ENCODE data around the gene HDGFL3.
"Not testable (repeated sequence)": the region's sequence is repeated elsewhere in the genome, so short reads cannot be mapped to it uniquely, and the experiment has no call there.

The HDGFL3 gene

GRCh38 chr15:83207660-83208366 lies at the start of gene HDGFL3:
Gene HDGFL3 (minus strand): TSS chr15:83207823. CDS start chr15:83207414, 409 bp downstream.
- DNase-seq, result peak in 1 of 2 donors; percentile 26

DNA sequence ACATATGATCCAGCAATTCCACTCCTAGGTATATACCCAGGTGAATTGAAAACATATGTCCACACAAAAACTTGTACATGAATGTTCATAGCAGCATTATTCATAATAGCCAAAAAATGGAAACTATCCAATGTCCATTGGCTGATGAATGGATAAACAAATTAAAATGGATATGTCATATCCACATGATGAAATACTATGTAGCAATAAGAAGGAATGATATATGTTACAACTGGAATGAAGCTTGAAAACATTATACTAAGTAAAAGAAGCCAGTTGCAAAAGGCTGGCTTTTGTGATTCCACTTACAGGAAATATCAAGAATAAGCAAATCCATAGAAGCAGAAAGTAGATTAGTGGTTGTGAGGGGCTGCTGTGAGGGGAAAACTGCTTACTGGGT lies 43.2 kb upstream of the HDGFL3 start:
- DNase-seq, result no peak

DNA sequence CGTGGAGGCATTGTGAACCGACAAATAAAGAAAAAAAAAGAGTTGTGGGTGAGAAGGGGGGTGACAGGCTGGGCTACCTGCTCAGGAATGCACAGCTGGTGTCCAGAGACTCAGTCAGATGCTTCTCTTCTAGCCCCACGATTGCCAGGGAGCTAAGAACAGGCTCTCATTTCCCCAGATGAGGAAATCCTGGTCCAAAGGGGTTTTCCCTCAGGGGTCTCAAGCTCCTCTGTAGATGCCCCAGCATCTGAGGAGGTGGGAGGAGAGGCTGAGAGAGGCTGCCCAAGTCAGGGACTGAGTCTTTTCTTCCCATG lies 41.4 kb upstream of the HDGFL3 start:
- DNase-seq, result no peak

DNA sequence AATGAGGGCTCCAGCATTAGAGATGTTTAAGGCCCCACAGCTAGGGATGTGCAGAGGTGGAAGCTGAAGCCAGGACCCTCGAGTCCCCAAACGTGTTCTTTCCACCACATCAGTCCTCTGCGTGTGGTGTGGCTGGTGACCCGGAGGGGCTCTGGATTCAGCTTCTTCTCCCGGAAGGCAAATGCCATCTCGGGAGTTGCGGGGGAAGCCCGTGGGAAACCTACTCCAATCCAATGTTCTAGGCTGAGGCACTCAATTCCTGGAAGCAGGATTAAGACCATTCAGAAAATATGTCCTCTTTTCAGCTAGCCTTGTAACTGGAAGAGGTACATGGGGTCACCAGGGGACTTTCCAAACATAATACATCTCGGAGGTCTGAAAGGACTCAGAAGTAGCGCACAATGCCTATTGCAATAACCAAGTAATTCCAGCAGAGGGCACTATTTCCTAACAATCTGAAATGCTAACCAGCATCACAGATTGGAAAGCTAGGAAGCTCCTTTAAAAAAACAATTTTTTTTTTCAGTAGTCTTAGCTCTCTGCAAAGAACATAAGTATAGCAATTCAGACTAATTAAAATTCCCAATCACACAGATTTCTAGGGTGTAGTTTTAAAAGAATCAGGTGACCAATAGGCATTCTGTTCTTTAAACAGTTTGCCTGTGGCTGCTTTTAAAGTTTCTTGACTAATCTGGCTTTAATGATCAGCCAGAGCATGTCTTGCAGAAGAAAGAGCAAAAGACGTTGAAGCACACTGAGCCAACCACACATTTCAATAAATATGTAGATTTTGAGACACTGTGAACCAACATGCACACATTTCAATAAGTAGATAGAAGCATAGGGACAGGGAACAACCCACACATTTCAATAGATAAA lies 40.8 kb upstream of the HDGFL3 start:
- DNase-seq, result peak in 1 of 2 donors; percentile 47

DNA sequence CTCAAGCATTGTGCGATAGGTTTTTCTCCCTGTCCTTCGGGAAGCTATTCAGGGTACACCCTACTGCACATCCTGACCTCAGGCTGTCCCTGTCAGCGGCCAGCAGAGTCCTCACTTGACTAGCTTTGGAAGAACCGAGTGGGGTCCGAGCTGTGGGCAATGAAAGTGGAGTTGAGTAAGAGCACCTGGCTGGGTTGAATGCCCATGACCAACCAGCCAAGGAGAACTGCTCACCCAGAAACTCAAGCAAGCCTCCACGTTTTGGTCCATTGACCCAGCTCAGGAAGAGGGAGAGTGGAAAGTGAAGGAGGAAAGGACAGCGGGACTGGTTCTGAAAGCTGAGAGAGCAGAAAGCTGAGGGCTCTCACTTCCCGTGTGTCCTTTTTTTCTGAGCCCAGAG lies 36.0 kb upstream of the HDGFL3 start:
- DNase-seq, result no peak

- DNase-seq, result no peak
These were observed 22.6 kb upstream of the HDGFL3 start for GRCh38 chr15:83230242-83230641.

DNA sequence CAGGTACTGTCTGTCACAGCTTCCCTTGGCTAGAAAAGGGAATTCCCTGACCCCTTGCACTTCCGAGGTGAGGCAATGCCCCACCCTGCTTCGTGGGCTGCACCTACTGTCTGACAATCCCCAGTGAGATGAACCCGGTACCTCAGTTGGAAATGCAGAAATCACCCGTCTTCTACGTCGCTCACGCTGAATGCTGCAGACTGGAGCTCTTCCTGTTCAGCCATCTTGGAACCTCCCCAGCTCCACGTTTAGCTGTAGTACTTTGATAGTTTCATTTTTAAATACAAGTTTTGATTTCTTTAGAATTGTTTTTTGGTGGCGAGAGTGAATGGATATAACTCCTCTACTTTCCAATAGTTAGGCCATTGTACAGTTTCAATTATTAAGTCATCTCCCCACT lies 17.8 kb upstream of the HDGFL3 start:
- no peak for DNase-seq

GRCh38 chr15:83221781-83222180 lies 14.2 kb upstream of the HDGFL3 start:
- DNase-seq, result not testable (repeated sequence)

DNA sequence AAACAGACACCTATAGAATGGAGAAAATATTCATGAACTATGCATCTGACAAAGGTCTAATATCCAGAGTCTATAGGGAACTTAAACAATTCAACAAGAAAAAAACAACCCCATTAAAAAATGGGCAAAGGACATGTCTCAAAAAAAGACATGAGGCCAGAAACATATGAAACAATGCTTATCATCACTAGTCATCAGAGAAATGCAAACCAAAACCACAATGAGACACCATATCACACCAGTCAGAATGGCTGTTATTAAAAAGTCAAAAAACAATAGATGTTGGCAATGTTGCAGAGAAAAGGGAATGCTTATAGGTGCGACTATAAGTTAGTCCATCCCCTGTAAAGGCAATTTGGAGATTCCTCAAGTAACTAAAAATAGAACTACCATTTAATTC lies 11.4 kb upstream of the HDGFL3 start:
- no peak for DNase-seq

DNA sequence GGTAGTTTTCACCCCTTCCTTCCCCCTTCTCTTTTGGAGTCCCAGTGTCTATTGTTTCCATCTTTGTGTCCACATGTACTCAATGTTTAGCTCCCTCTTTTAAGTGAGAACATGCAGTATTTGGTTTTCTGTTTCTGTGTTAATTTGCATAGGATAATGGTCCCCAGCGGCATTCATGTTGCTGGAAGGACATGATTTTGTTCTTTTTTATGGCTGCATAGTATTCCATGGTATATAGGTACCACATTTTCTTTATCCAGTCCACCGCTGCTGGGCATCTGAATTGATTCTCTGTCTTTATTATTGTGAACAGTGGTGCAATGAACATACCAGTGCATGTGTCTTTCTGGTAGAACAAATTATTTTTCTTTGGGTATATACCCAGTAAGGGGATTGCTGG lies 7.7 kb upstream of the HDGFL3 start:
- no peak for DNase-seq

DNA sequence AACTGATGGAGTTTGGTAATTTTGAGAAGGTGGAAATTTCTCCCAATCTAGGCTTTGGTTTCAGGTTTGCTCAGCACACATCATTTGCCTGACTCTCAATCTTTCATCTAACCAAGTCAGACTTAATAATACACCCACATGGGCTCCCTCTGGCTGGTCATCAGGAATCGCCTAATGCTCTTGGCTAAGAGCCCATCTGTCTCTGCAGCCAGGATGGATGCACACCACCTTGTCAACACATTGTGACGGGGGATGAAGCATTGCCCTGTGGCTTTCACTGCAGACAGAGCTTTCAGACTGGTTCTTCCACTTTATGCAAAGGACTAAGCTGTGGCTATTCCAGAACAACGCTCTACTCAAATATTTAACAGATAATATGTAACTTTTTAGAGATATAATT lies 3.0 kb upstream of the HDGFL3 start:
- DNase-seq, result no peak

GRCh38 chr15:83209333-83209732 lies 1.7 kb upstream of the HDGFL3 start:
- DNase-seq, result no peak

- no peak for DNase-seq
These were observed 691 bp upstream of the HDGFL3 start for GRCh38 chr15:83208367-83208661.

GRCh38 chr15:83207009-83207659 lies 489 bp downstream of the HDGFL3 start:
- peak in 1 of 2 donors; percentile 4 for DNase-seq

GRCh38 chr15:83206526-83207008 lies 1.1 kb downstream of the HDGFL3 start:
- no peak for DNase-seq

DNA sequence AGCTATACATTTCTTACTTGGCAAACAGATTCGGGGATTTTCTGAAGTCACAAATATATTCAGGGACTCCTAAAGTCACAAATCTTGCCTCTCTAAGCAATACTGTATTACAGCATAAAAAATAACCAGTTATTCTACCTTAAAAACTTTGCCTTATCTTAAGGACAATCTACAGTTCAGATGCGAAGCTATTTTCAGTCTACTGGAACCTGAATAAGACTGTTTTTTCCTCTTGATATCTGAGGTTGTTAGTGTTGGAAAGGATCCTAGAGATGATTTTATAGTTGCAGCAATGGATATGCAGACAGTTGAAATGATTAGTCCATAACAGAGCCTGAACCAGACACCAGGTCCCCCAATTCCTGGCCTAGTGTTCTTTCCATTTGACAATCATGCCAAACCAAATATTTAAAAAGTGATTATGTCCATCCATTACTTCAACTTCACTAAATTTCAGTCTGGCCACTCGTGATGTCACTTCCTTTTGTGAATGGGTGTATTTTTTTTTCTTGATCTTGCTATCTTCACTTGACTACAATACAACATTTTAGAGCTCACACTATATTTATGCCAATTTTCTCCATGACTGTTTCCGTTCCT lies 1.8 kb downstream of the HDGFL3 start:
- DNase-seq, result no peak

DNA sequence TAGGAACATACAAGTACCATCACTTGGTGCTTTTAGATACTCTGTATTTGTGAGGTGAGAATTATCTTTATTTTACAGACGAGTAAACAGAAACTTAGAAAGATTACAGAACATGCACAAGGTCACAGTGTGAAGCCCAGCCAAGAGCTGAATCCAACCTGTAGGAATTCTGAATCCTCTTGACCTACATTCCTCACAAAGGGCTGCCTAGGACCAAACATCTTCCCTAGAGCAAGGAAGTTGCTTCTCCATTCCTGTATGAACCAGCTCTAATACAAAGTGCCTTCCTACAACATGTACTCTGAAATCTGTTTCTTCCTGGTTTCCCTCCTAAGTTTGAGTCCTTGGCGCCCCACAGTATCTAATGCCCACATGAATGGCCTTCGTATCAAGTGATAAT lies 2.9 kb downstream of the HDGFL3 start:
- no peak for DNase-seq

DNA sequence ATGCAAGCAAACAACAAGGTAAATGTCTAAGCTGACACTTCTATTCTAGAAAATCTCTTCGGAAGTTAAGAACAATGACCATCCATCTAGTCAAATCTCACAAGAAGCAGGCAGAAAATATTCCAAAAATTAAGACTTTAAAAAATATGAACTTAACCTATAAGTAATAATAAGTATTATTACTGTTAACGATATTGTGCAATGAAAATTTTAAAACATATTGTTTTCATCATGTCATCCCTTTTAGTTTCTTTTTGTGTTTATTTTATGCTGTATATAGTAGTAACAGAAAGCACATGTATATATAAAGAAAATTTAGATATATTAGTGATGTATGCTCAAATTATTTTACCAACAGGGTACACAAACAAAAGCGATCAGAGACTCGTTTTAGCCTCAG lies 4.1 kb downstream of the HDGFL3 start:
- no peak for DNase-seq

- DNase-seq, result no peak
These were observed 7.0 kb downstream of the HDGFL3 start for GRCh38 chr15:83200589-83200988.

- DNase-seq, result no peak
These were observed 7.5 kb downstream of the HDGFL3 start for GRCh38 chr15:83200162-83200561.

- DNase-seq, result no peak
These were observed 8.3 kb downstream of the HDGFL3 start for GRCh38 chr15:83199288-83199687.

- no peak for DNase-seq
These were observed 9.1 kb downstream of the HDGFL3 start for GRCh38 chr15:83198476-83198875.

DNA sequence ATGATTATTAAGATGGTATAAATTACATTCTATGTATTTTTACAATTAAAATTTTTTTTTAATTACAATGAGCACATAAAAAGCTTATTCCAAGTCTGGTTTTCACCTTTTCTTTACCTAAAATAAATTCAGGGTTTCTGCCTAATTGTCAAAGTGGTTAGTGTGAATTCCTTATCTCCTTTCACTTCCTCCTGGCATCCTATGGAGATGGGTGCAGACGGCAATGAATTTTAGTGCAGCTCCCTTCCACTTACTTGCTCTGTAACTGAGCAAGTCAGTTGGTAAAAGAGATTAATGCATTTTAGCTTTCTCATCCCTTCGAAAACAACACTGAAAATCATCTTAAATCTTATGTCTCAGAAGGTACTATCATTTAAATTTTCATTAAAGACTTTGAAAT lies 13.1 kb downstream of the HDGFL3 start:
- DNase-seq, result no peak

DNA sequence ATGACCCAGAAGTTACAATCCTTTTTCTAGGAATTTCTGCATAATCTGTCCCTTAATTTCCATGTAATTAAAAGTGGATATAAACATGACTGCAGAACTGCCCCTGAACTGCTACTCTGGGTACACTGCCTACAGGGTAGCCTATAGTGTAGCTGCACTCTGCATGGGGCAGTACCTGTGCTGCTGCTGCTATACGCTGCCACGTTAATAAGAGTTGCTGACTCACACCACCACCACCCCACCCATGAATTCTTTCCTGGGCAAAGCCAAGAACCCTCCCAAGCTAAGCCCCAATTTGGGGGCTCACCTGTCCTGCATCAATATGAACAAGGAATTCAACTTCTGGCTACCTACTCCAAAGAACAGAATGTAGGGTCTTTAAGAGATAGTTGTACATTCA lies 13.9 kb downstream of the HDGFL3 start:
- no peak for DNase-seq
